Epidermal melanocyte (primary cell): ENCODE measurements around the gene SLC30A2.
A peak's percentile ranks its signal among the peaks of the same experiment; 100 is the strongest.

Experiments
- DNase-seq: peaks from one replicate; pipeline ENCODE4 v3.0.0; 2011; ENCODE audit warnings: low spot score; ENCODE audit not compliant: insufficient read length

SLC30A2 gene

GRCh38 chr1:26023009-26023408 is 22.9 kb downstream of the SLC30A2 start:
- no peak for DNase-seq

- no peak for DNase-seq
Measured at GRCh38 chr1:26022404-26022779, 23.5 kb downstream of the SLC30A2 start.

GRCh38 chr1:26021647-26022403 is 24.1 kb downstream of the SLC30A2 start, which contains the start of gene EXTL1:
Gene EXTL1, plus strand, starts transcription at chr1:26021775. Its CDS starts 872 bp downstream, at chr1:26022647.
- DNase-seq, result peak; percentile 64

- DNase-seq, result no peak
Measured at GRCh38 chr1:26020941-26021646, 24.8 kb downstream of the SLC30A2 start.

- no peak for DNase-seq
Measured at GRCh38 chr1:26020330-26020768, 25.6 kb downstream of the SLC30A2 start.

GRCh38 chr1:26019641-26020315 is 26.1 kb downstream of the SLC30A2 start:
- no peak for DNase-seq

- no peak for DNase-seq
Measured at GRCh38 chr1:26017606-26018005, 28.3 kb downstream of the SLC30A2 start.

- no peak for DNase-seq
Measured at GRCh38 chr1:26016953-26017545, 28.9 kb downstream of the SLC30A2 start.

GRCh38 chr1:26016258-26016952 is 29.5 kb downstream of the SLC30A2 start:
- DNase-seq, result no peak

GRCh38 chr1:26015358-26015757 is 30.6 kb downstream of the SLC30A2 start:
- no peak for DNase-seq

GRCh38 chr1:26014179-26014578 is 31.7 kb downstream of the SLC30A2 start:
- DNase-seq, result no peak

GRCh38 chr1:26012864-26013263 is 33.1 kb downstream of the SLC30A2 start:
- no peak for DNase-seq

- DNase-seq, result no peak
Measured at GRCh38 chr1:26010825-26011224, 35.1 kb downstream of the SLC30A2 start.

- no peak for DNase-seq
Measured at GRCh38 chr1:26009796-26010447, 36.0 kb downstream of the SLC30A2 start.

- DNase-seq, result no peak
Measured at GRCh38 chr1:26006710-26007109, 39.2 kb downstream of the SLC30A2 start.

- DNase-seq, result no peak
Measured at GRCh38 chr1:26005434-26006105, 40.3 kb downstream of the SLC30A2 start.

GRCh38 chr1:26003756-26004155 is 42.2 kb downstream of the SLC30A2 start:
- DNase-seq, result no peak

- DNase-seq, result no peak
Measured at GRCh38 chr1:26003262-26003661, 42.7 kb downstream of the SLC30A2 start.

GRCh38 chr1:25999041-25999800 is 46.7 kb downstream of the SLC30A2 start:
- DNase-seq, result no peak
